ENCODE results near the gene LRCOL1. TPM values are rescaled to one million over a fixed set of nuclear protein-coding genes. Genes with fewer than 3 reads are reported as not detected.
A peak's percentile ranks its signal among the peaks of the same experiment; 100 is the strongest.

LRCOL1 gene
- total RNA-seq, 2 donors from 2014 or later = not detected

GRCh38 chr12:132651444-132652100 is 41.2 kb upstream of the LRCOL1 start:
- 84 to 88% methylated on average over 5 to 9 of the region's 9 CpGs for WGBS, 2 experiments (ENCODE audit: insufficient coverage in 1 of 2, insufficient read length in 1 of 2)

GRCh38 chr12:132649226-132649945 is 39.0 kb upstream of the LRCOL1 start:
- H3K27me3 ChIP-seq (ENCODE audit: control insufficient read depth, insufficient read depth, low read length, poor library complexity, severe bottlenecking) = no peaks in the 10 kb centered on the region
- Mint-ChIP-seq H3K4me3 (no peak overlapping the region), H3K27ac (no peak overlapping the region), H3K9me3 (no peaks in the 10 kb centered on the region), H3K4me1 (no peaks in the 10 kb centered on the region), H3K36me3 (ENCODE audit: low read depth) (peaks cover 78% of the 10 kb centered on the region), H3K27me3 (ENCODE audit: insufficient read depth) (no peaks in the 10 kb centered on the region)
- no peak for TF ChIP-seq CTCF (conservative IDR thresholded peaks at IDR 0.05)
- H3K27ac ChIP-seq (ENCODE audit: low read depth, low read length) = no peak overlapping the region
- H3K9me3 ChIP-seq (ENCODE audit: control insufficient read depth, low read length) = no peaks in the 10 kb centered on the region
- H3K4me1 ChIP-seq (ENCODE audit: control insufficient read depth, insufficient read depth, low read length) = no peaks in the 10 kb centered on the region
- WGBS, 2 experiments (ENCODE audit: insufficient coverage in 1 of 2, insufficient read length in 1 of 2) = 93% methylated on average over 21 to 27 of the region's 27 CpGs
- peaks cover 85% of the 10 kb centered on the region for H3K36me3 ChIP-seq (ENCODE audit: control insufficient read depth, insufficient read depth, low read length)
- H3K4me3 ChIP-seq (ENCODE audit: low read length) = no peak overlapping the region
- DNase-seq = peak; percentile 45
- no peak overlapping the region for H3K9ac ChIP-seq (ENCODE audit: extremely low read depth, low read length, poor library complexity, severe bottlenecking)

More at GRCh38 chr12:132651444-132652100, 41.2 kb upstream of the LRCOL1 start:
- peaks cover 82% of the 10 kb centered on the region for H3K36me3 Mint-ChIP-seq (ENCODE audit: low read depth)
- H3K4me1 Mint-ChIP-seq = no peaks in the 10 kb centered on the region
- no peak overlapping the region for H3K27ac ChIP-seq (ENCODE audit: low read depth, low read length)
- H3K9me3 Mint-ChIP-seq = no peaks in the 10 kb centered on the region
- H3K27me3 Mint-ChIP-seq (ENCODE audit: insufficient read depth) = no peaks in the 10 kb centered on the region
- DNase-seq = no peak
- H3K9me3 ChIP-seq (ENCODE audit: control insufficient read depth, low read length) = no peaks in the 10 kb centered on the region
- H3K27me3 ChIP-seq (ENCODE audit: control insufficient read depth, insufficient read depth, low read length, poor library complexity, severe bottlenecking) = no peaks in the 10 kb centered on the region
- H3K4me3 Mint-ChIP-seq = no peak overlapping the region
- no peak overlapping the region for H3K9ac ChIP-seq (ENCODE audit: extremely low read depth, low read length, poor library complexity, severe bottlenecking)
- H3K4me1 ChIP-seq (ENCODE audit: control insufficient read depth, insufficient read depth, low read length) = no peaks in the 10 kb centered on the region
- TF ChIP-seq CTCF (conservative IDR thresholded peaks at IDR 0.05) = no peak
- no peak overlapping the region for H3K4me3 ChIP-seq (ENCODE audit: low read length)
- H3K36me3 ChIP-seq (ENCODE audit: control insufficient read depth, insufficient read depth, low read length) = peaks cover 88% of the 10 kb centered on the region
- H3K27ac Mint-ChIP-seq = peak overlapping the region; percentile 20

- no peak for DNase-seq
- Histone ChIP-seq H3K9ac (ENCODE audit: extremely low read depth, low read length, poor library complexity, severe bottlenecking) (no peak overlapping the region), H3K9me3 (ENCODE audit: control insufficient read depth, low read length) (no peaks in the 10 kb centered on the region), H3K4me1 (ENCODE audit: control insufficient read depth, insufficient read depth, low read length) (no peaks in the 10 kb centered on the region), H3K27me3 (ENCODE audit: control insufficient read depth, insufficient read depth, low read length, poor library complexity, severe bottlenecking) (no peaks in the 10 kb centered on the region), H3K4me3 (ENCODE audit: low read length) (no peak overlapping the region), H3K27ac (ENCODE audit: low read depth, low read length) (no peak overlapping the region), H3K36me3 (ENCODE audit: control insufficient read depth, insufficient read depth, low read length) (peaks cover 83% of the 10 kb centered on the region)
- 94 to 97% methylated on average over 24 of the region's 24 CpGs for WGBS, 2 experiments (ENCODE audit: insufficient coverage in 1 of 2, insufficient read length in 1 of 2)
- H3K36me3 Mint-ChIP-seq (ENCODE audit: low read depth) = peaks cover 76% of the 10 kb centered on the region
- H3K4me3 Mint-ChIP-seq = no peak overlapping the region
- no peak for TF ChIP-seq CTCF (conservative IDR thresholded peaks at IDR 0.05)
- no peaks in the 10 kb centered on the region for H3K27me3 Mint-ChIP-seq (ENCODE audit: insufficient read depth)
- H3K27ac Mint-ChIP-seq = no peak overlapping the region
- no peaks in the 10 kb centered on the region for H3K9me3 Mint-ChIP-seq
- no peaks in the 10 kb centered on the region for H3K4me1 Mint-ChIP-seq
Observed at GRCh38 chr12:132648616-132649225, 38.3 kb upstream of the LRCOL1 start.

Measured in endodermal cell (in vitro differentiated cells).